Neural progenitor cell (in vitro differentiated cells): ENCODE measurements around the gene GNG7. TPM values are rescaled to one million over a fixed set of nuclear protein-coding genes. Genes with fewer than 3 reads are reported as not detected.

Experiments used
- DNase-seq: peaks from one replicate; pipeline ENCODE4 v3.0.0-alpha.2; 2016; ENCODE audit warnings: low spot score
- H2AFZ ChIP-seq: fragments of 200-600 bp; sonication (generic); replicated peaks from 2 replicates; pipeline ENCODE4 v1.6.1; 2016; ENCODE audit warnings: antibody characterized with exemption
- H3F3A ChIP-seq: fragments of 200-600 bp; sonication (generic); 2 replicates; pipeline ENCODE4 v1.6.1; 2016; ENCODE audit warnings: antibody characterized with exemption, low read depth
- H3K27ac ChIP-seq: fragments of 200-600 bp; sonication (generic); 2 replicates; pipeline ENCODE4 v1.5.1; 2016; ENCODE audit warnings: mild to moderate bottlenecking
- H3K27me3 ChIP-seq: fragments of 200-600 bp; sonication (generic); 2 replicates; pipeline ENCODE4 v1.6.1; 2016; ENCODE audit warnings: mild to moderate bottlenecking, moderate library complexity
- H3K36me3 ChIP-seq: fragments of 200-600 bp; sonication (generic); 2 replicates; pipeline ENCODE4 v1.5.1; 2016
- H3K4me1 ChIP-seq: fragments of 200-600 bp; sonication (generic); 2 replicates; pipeline ENCODE4 v1.6.1; 2016; ENCODE audit warnings: mixed run types
- H3K4me2 ChIP-seq: fragments of 200-600 bp; sonication (generic); 2 replicates; pipeline ENCODE4 v1.6.1; 2016
- H3K4me3 ChIP-seq: fragments of 200-600 bp; sonication (generic); 2 replicates; pipeline ENCODE4 v1.5.1; 2016
- H3K79me2 ChIP-seq: fragments of 200-600 bp; sonication (generic); 2 replicates; pipeline ENCODE4 v1.6.1; 2016; ENCODE audit warnings: low read depth
- H3K9ac ChIP-seq: fragments of 200-600 bp; sonication (generic); 2 replicates; pipeline ENCODE4 v1.6.1; 2016
- H3K9me3 ChIP-seq: fragments of 200-600 bp; sonication (generic); 2 replicates; pipeline ENCODE4 v1.5.1; 2016; ENCODE audit warnings: low read depth
- H4K20me1 ChIP-seq: fragments of 200-600 bp; sonication (generic); 2 replicates; pipeline ENCODE4 v1.6.1; 2016; ENCODE audit warnings: low read depth
- H3K27ac Mint-ChIP-seq: 3 replicates; pipeline ENCODE4 v1.8.0; 2021; ENCODE audit warnings: mixed read lengths
- H3K27me3 Mint-ChIP-seq: 2 replicates; pipeline ENCODE4 v1.8.0; 2022; ENCODE audit warnings: low read depth, mild to moderate bottlenecking, inconsistent platforms, moderate library complexity, mixed read lengths; ENCODE audit not compliant: insufficient read depth
- H3K36me3 Mint-ChIP-seq: 3 replicates; pipeline ENCODE4 v1.8.0; 2021; ENCODE audit warnings: mixed read lengths
- H3K4me1 Mint-ChIP-seq: 3 replicates; pipeline ENCODE4 v1.8.0; 2021; ENCODE audit warnings: mixed read lengths
- H3K4me3 Mint-ChIP-seq: 3 replicates; pipeline ENCODE4 v1.8.0; 2021; ENCODE audit warnings: mild to moderate bottlenecking, moderate library complexity, mixed read lengths
- H3K9me3 Mint-ChIP-seq: 3 replicates; pipeline ENCODE4 v1.8.0; 2020; ENCODE audit warnings: mixed read lengths
- EZH2 ChIP-seq: fragments of 200-600 bp; sonication (generic); IDR thresholded peaks from 2 replicates; pipeline ENCODE4 v1.6.1; 2017; ENCODE audit warnings: antibody characterized with exemption, mild to moderate bottlenecking, moderate library complexity
- EZH2phosphoT487 ChIP-seq: fragments of 200-600 bp; sonication (generic); IDR thresholded peaks from 2 replicates; pipeline ENCODE4 v1.6.1; 2017; ENCODE audit warnings: antibody characterized with exemption
- total RNA-seq: library from RNA; depleted of rRNA; stranded (reverse); fragments of >200 nt; gene quantifications from 2 replicates; pipeline ENCODE4 v1.2.3, GENCODE V29; 2015; ENCODE audit warnings: low replicate concordance
- TF ChIP-seq, protein P1 (sequence below): fragments of 200-600 bp; sonication (generic); IDR thresholded peaks from 2 replicates; pipeline ENCODE4 v1.5.1; 2017; ENCODE audit warnings: antibody characterized with exemption, mild to moderate bottlenecking

GNG7 gene
- total RNA-seq, 1 donor from 2014 or later, result 7.0 TPM

DNA sequence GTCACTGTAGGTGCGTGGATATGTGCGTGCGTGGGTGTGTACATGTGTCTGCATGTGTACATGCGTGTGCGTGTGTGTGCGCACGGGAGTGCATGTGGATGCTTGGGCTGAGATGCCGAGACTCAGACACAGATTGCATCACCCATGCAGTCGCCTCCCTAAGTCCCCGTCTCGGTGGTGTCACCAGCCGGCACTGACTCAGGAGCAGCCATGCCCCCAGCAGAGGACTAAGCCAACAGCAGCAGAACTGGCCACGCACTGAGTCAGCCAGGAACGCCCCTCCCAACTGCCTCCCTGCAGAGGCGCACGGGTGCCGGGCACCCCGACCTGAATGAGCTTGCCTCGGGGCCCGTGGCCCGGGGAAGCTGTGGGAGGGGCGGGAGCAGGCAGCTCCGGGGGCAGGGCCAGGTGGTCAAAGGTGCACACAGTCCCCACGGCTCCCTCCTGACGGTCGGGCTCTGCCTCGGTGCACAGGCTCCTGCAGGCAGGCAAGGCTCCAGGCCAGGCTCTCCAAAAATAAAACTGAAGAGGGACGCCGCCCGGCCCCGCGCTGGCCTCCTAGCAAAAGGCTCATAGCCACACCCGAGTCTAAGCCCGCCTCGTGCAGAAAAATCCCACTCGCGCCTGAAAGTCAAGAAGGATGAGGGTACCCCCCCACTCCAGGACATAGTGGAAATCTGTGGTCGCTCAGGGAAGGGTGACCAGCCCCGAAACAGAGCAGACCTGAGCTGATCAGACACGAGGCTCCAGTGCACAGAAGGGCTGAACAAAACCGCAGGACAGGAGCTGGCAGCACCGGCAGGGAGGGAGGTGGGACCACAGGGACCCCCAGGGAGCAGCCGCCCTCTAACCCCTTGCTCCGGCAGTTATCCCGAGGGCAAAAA is 177.4 kb downstream of the GNG7 start:
- no peaks in the 10 kb centered on the region for H3K9me3 ChIP-seq
- no peak overlapping the region for H2AFZ ChIP-seq
- no peak overlapping the region for H3K27ac ChIP-seq
- Mint-ChIP-seq H3K27me3 (peaks cover 8% of the 10 kb centered on the region), H3K36me3 (no peaks in the 10 kb centered on the region), H3K4me3 (no peak overlapping the region), H3K4me1 (peaks cover 23% of the 10 kb centered on the region), H3K9me3 (no peaks in the 10 kb centered on the region), H3K27ac (no peak overlapping the region)
- no peak overlapping the region for H3K9ac ChIP-seq
- peak overlapping the region; percentile 36 for H3K4me2 ChIP-seq
- peaks cover 20% of the 10 kb centered on the region for H3F3A ChIP-seq
- no peaks in the 10 kb centered on the region for H3K36me3 ChIP-seq
- H3K4me1 ChIP-seq, result peaks cover 8% of the 10 kb centered on the region
- no peaks in the 10 kb centered on the region for H3K27me3 ChIP-seq
- DNase-seq, result no peak
- H4K20me1 ChIP-seq, result no peaks in the 10 kb centered on the region
- no peak overlapping the region for H3K4me3 ChIP-seq
- TF ChIP-seq, protein P1, sequence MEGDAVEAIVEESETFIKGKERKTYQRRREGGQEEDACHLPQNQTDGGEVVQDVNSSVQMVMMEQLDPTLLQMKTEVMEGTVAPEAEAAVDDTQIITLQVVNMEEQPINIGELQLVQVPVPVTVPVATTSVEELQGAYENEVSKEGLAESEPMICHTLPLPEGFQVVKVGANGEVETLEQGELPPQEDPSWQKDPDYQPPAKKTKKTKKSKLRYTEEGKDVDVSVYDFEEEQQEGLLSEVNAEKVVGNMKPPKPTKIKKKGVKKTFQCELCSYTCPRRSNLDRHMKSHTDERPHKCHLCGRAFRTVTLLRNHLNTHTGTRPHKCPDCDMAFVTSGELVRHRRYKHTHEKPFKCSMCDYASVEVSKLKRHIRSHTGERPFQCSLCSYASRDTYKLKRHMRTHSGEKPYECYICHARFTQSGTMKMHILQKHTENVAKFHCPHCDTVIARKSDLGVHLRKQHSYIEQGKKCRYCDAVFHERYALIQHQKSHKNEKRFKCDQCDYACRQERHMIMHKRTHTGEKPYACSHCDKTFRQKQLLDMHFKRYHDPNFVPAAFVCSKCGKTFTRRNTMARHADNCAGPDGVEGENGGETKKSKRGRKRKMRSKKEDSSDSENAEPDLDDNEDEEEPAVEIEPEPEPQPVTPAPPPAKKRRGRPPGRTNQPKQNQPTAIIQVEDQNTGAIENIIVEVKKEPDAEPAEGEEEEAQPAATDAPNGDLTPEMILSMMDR, result no peak
- no peak for TF ChIP-seq EZH2
- TF ChIP-seq EZH2phosphoT487, result no peak
- no peaks in the 10 kb centered on the region for H3K79me2 ChIP-seq

DNA sequence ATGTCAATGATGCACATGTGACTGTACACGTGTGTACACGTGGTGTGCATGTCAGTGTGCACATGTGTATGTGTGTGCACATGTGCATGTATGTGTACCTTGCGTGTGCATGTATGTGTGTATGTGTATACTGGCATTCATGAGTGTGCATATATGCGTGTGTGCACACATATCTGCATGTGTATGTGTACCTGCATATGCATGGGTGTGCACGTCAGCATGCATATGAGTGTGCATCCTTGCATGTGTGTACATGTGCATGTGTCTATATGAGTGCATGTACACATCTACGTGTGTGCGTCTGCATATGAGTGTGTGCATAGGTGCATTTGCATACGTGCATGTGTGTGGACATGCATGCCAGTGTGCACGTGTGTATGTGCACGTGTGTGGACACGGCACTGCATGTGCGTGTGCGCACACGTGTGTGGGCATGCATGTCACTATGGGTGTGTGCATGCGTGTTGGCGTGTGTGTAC is 178.1 kb downstream of the GNG7 start:
- Histone ChIP-seq H3K4me1 (peaks cover 8% of the 10 kb centered on the region), H4K20me1 (no peaks in the 10 kb centered on the region), H3K9ac (no peak overlapping the region), H3K9me3 (no peaks in the 10 kb centered on the region), H3K36me3 (no peaks in the 10 kb centered on the region), H3F3A (peaks cover 20% of the 10 kb centered on the region), H3K27ac (no peak overlapping the region), H3K4me2 (no peak overlapping the region), H3K79me2 (no peaks in the 10 kb centered on the region), H3K4me3 (no peak overlapping the region), H2AFZ (no peak overlapping the region), H3K27me3 (no peaks in the 10 kb centered on the region)
- Mint-ChIP-seq H3K4me3 (no peak overlapping the region), H3K4me1 (peaks cover 25% of the 10 kb centered on the region), H3K36me3 (no peaks in the 10 kb centered on the region), H3K27me3 (peaks cover 8% of the 10 kb centered on the region), H3K27ac (peak overlapping the region; percentile 54), H3K9me3 (no peaks in the 10 kb centered on the region)
- TF ChIP-seq EZH2phosphoT487, result no peak
- TF ChIP-seq EZH2, result no peak
- TF ChIP-seq, protein P1, result no peak
- DNase-seq, result no peak

DNA sequence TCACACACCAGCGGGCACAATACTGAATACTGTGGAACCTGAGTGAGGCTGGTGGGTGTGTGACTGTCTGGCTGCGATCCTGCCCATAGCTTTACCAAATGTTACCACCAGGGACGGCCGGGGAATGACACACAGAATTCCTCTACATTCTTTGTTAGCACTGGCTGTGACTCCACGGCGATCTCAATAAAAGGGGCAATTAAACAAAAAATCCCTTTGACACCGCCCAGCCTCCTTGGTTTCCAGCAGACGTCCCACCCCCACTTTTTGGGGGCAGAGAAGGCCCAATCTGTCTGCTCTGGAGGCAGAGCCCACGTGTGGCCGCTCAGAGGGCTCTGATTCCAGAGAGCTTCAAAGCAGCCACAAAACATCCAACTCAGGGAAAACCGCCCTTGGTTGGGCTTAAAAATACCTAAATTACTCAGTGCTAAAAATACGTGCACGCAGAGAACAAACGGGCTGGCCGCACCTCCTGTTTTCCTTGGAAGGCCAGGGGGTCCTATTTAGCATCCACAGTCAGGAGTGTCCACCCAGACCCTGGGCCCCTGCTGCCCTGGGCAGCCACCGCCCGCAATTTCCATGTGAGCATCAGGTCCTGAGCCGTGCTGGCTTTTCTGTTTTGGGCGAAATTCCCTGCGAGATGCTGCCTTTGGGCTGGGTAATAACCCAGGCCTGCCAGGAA is 178.7 kb downstream of the GNG7 start:
- Mint-ChIP-seq H3K4me3 (no peak overlapping the region), H3K27me3 (peaks cover 8% of the 10 kb centered on the region), H3K9me3 (no peaks in the 10 kb centered on the region), H3K4me1 (peaks cover 25% of the 10 kb centered on the region), H3K27ac (peak overlapping the region; percentile 78), H3K36me3 (no peaks in the 10 kb centered on the region)
- Histone ChIP-seq H4K20me1 (no peaks in the 10 kb centered on the region), H3K79me2 (no peaks in the 10 kb centered on the region), H3K4me1 (peaks cover 8% of the 10 kb centered on the region), H3K36me3 (no peaks in the 10 kb centered on the region), H3K27ac (peak overlapping the region; percentile 21), H3K9me3 (no peaks in the 10 kb centered on the region), H3K4me3 (no peak overlapping the region), H3F3A (peaks cover 20% of the 10 kb centered on the region), H3K4me2 (peak overlapping the region; percentile 3), H3K27me3 (no peaks in the 10 kb centered on the region), H3K9ac (no peak overlapping the region), H2AFZ (no peak overlapping the region)
- TF ChIP-seq, protein P1, result peak; percentile 30
- TF ChIP-seq EZH2, result no peak
- peak; percentile 54 for DNase-seq
